Bronchial epithelial cell (primary cell): Measurements from ENCODE around the gene SREK1. TPM values are rescaled to one million over a fixed set of nuclear protein-coding genes. Genes with fewer than 3 reads are reported as not detected.

Experiments used
- DNase-seq: peaks from one replicate; pipeline ENCODE4 v3.0.0-alpha.2; 2010; ENCODE audit warnings: low read depth
- FAIRE-seq: peaks from 2 replicates; lab custom pipeline; 2011; peaks lifted over from hg19 to GRCh38; lab: Jason Lieb, UNC
- H3K27me3 ChIP-seq: 2 replicates; pipeline ENCODE4 v1.5.1; 2011; ENCODE audit warnings: low read length; ENCODE audit not compliant: control insufficient read depth, insufficient read depth
- H3K36me3 ChIP-seq: 2 replicates; pipeline ENCODE4 v1.5.1; 2011; ENCODE audit warnings: low read length; ENCODE audit not compliant: control insufficient read depth, insufficient read depth
- H3K4me3 ChIP-seq: 2 replicates; pipeline ENCODE4 v1.5.1; 2011; ENCODE audit warnings: mild to moderate bottlenecking, low read depth, low read length, control low read depth
- CTCF ChIP-seq: IDR thresholded peaks from 2 replicates; pipeline ENCODE4 v1.5.1; 2011; ENCODE audit warnings: mild to moderate bottlenecking, moderate library complexity, low read length, control low read depth, inconsistent platforms; ENCODE audit not compliant: insufficient read depth, severe bottlenecking
- total RNA-seq: library from RNA; depleted of rRNA; stranded (reverse); fragments of >200 nt; gene quantifications from 2 replicates; pipeline ENCODE4 v1.2.1, GENCODE V29; 2014

SREK1 gene
- total RNA-seq, 1 donor from 2014 or later = 45.5 TPM

- FAIRE-seq = no peak
- TF ChIP-seq CTCF = no peak
- no peak overlapping the region for H3K4me3 ChIP-seq
Observed at GRCh38 chr5:66139318-66139712, 4.8 kb upstream of the SREK1 start.

GRCh38 chr5:66142417-66142816, 1.7 kb upstream of the SREK1 start:
- FAIRE-seq (no peak), DNase-seq (no peak)
- Histone ChIP-seq H3K4me3 (no peak overlapping the region), H3K27me3 (no peaks in the 10 kb centered on the region), H3K36me3 (no peaks in the 10 kb centered on the region)
- no peak for TF ChIP-seq CTCF

More at GRCh38 chr5:66139318-66139712, 4.8 kb upstream of the SREK1 start:
- no peaks in the 10 kb centered on the region for H3K27me3 ChIP-seq
- DNase-seq = no peak
- H3K36me3 ChIP-seq = no peaks in the 10 kb centered on the region

GRCh38 chr5:66143473-66144073, 527 bp upstream of the SREK1 start:
- FAIRE-seq (no peak), DNase-seq (no peak)
- no peak for TF ChIP-seq CTCF
- Histone ChIP-seq H3K36me3 (no peaks in the 10 kb centered on the region), H3K27me3 (no peaks in the 10 kb centered on the region), H3K4me3 (peak overlapping the region; percentile 92)

- Histone ChIP-seq H3K27me3 (no peaks in the 10 kb centered on the region), H3K36me3 (no peaks in the 10 kb centered on the region), H3K4me3 (peak overlapping the region; percentile 92)
- no peak for TF ChIP-seq CTCF
- FAIRE-seq = no peak
- DNase-seq = no peak
Observed at GRCh38 chr5:66144834-66145390, 812 bp downstream of the SREK1 start.

- Histone ChIP-seq H3K4me3 (peak overlapping the region; percentile 92), H3K27me3 (no peaks in the 10 kb centered on the region), H3K36me3 (no peaks in the 10 kb centered on the region)
- FAIRE-seq = no peak
- TF ChIP-seq CTCF = no peak
- DNase-seq = no peak
Observed at GRCh38 chr5:66145737-66146136, 1.6 kb downstream of the SREK1 start.

GRCh38 chr5:66149950-66150349, 5.8 kb downstream of the SREK1 start:
- FAIRE-seq (no peak), DNase-seq (no peak)
- no peaks in the 10 kb centered on the region for H3K27me3 ChIP-seq
- no peaks in the 10 kb centered on the region for H3K36me3 ChIP-seq
- no peak for TF ChIP-seq CTCF
- no peak overlapping the region for H3K4me3 ChIP-seq
